Left kidney (tissue), 8 donors: ENCODE measurements around the gene HPS3. TPM values are rescaled to one million over a fixed set of nuclear protein-coding genes. Genes with fewer than 3 reads are reported as not detected.
A peak's percentile ranks its signal among the peaks of the same experiment; 100 is the strongest.
"Not testable (repeated sequence)": the region's sequence is repeated elsewhere in the genome, so short reads cannot be mapped to it uniquely, and the experiment has no call there.

Source experiments
- DNase-seq: peaks from one replicate; pipeline ENCODE4 v3.0.0-alpha.2; 2013
- long read RNA-seq, 8 donors: transcript quantifications; one replicate each; lab custom pipeline, GENCODE V29; 2026
- polyA plus RNA-seq: library from polyadenylated mRNA; unstranded; fragments of 120-200 nt; gene quantifications from one replicate; pipeline ENCODE4 v1.2.1, GENCODE V29; 2013; ENCODE audit not compliant: insufficient read length

Gene HPS3
- 39.6 TPM for polyA plus RNA-seq
- long read RNA-seq, donor 1, full-length matches to known transcripts, result 4 of 4 reads
- long read RNA-seq, donor 1, partial matches to known transcripts, result 0 of 4 reads
- long read RNA-seq, donor 1, other reads (novel, unspliced or antisense), result 0 of 4 reads
- long read RNA-seq, donor 2, partial matches to known transcripts, result 7 of 8 reads
- long read RNA-seq, donor 2, other reads (novel, unspliced or antisense), result 0 of 8 reads
- long read RNA-seq, donor 3, result 0 reads
- long read RNA-seq, donor 4, result 0 reads
- long read RNA-seq, donor 5, full-length matches to known transcripts, result 2 of 8 reads
- long read RNA-seq, donor 5, partial matches to known transcripts, result 6 of 8 reads
- long read RNA-seq, donor 5, other reads (novel, unspliced or antisense), result 0 of 8 reads
- long read RNA-seq, donor 6, result 0 reads
- long read RNA-seq, donor 7, result 0 reads
- long read RNA-seq, donor 8, full-length matches to known transcripts, result 3 of 8 reads
- long read RNA-seq, donor 8, partial matches to known transcripts, result 5 of 8 reads
- long read RNA-seq, donor 8, other reads (novel, unspliced or antisense), result 0 of 8 reads

DNA sequence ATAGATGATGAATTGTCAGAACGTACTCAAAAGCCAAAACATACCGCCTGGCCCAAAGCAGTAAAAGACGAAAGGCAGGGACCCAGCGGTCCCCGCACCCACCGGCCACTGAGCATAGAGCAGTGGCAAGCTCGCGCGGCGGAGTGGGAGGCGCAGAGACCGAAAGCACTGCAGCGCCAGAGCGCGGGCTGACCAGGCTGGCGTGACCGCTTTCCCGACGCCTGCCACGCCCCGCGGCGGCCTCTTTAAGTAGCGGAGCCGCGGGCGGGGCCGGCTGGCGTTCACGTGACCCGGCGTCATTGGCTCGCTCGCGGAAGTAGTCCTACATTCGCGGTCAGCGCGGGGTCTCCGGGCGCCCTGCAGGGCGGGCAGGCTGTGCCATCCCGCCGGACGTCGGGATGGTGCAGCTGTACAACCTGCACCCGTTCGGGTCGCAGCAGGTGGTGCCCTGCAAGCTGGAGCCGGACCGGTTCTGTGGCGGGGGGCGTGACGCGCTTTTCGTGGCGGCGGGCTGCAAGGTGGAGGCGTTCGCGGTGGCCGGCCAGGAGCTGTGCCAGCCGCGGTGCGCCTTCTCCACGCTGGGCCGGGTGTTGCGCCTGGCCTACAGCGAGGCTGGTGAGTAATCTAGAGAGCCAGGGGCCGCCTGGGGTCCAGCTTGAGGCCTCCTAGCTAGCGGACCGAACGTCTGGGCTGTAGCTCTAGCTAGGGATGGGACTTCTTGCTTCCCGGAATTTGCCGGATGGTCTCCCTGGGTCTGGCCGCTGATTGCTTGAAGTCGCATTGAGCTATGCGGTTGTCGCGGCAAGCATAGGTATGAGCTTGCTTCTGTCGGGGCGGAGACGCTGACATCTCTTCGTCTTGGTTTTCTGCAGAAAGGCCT is at the start of gene HPS3:
Gene HPS3, plus strand, starts transcription at position 313 of the 880 bp plus-strand sequence. Its CDS starts 86 bp downstream, at position 399.
- DNase-seq, result peak; percentile 92

DNA sequence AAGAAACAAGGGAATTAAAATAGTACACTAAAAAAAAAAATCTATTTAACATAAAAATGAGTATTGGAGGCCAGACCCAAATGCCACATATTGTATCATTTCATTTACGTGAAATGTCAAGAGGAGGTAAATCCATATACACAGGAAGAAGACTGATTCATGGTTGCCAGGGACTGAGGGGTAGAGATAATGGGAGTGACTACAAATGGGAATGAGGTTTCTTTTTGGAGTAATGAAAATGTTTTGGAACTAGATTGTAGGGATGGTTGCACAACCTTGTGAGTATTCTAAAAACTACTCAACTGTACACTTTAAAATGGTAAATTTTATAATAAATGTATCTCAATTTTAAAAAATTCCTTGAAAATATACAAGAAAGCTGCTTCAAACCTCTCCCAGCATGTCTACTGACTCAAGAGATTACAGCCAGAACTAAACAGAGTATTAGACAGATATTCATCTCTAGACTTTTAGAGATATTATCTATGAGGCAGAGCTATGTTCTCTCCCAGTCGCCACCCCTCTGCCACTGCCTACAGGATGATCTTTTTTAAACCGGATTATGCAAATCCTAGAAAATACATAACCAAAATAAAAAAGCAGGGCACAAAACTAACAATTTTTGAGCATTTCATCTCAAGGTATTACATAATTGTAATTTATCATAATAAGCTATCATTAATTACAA is 49.3 kb upstream of the HPS3 start:
- no peak for DNase-seq

- no peak for DNase-seq
Observed at GRCh38 chr3:149080699-149081091, 48.7 kb upstream of the HPS3 start.

- DNase-seq, result no peak
Observed at GRCh38 chr3:149081772-149082171, 47.7 kb upstream of the HPS3 start.

DNA sequence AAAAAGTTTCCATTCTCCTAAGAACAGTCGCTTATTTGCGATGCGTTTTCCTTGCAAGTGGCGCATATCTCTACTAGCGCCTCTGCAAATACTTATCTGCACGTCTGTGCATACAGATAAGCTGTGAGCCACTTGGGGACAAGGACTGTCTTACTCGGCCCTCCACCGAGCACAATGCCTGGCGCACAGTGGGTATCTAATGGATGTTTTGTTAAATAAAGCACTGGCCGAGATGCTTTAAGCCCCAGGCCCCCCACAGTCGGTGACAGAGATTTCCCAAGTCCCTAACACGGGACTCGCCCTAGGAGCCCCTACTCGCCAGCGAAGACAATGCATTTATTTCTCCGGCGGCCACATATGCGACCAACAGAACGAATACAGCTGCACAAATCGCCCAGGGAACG is 43.6 kb upstream of the HPS3 start:
- DNase-seq, result peak; percentile 33

- peak; percentile 97 for DNase-seq
Observed at GRCh38 chr3:149086232-149086988, 43.0 kb upstream of the HPS3 start, which contains the start of gene HLTF. HLTF (minus strand) TSS chr3:149086533; CDS start chr3:149086336, 197 bp downstream.

DNA sequence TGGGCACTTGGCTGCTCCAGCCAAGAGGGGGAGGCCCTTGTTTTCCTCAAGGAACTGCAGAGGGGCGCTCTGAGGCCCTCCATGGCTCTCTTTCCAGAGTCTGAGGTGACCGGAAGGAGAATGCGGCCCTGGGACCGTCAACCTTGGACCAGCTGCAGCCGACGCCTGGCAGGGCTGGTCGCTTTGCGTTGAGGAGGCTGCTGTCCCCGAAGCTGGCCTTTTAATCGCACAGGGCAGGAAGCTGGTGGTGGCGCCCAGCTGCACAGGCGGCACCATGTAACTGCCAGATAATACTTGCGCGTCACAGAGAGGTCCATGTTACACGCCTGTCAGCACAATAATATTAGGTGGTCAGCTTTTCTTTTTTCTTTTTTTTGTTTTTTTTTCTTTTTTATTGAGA is 42.2 kb upstream of the HPS3 start:
- no peak for DNase-seq

DNA sequence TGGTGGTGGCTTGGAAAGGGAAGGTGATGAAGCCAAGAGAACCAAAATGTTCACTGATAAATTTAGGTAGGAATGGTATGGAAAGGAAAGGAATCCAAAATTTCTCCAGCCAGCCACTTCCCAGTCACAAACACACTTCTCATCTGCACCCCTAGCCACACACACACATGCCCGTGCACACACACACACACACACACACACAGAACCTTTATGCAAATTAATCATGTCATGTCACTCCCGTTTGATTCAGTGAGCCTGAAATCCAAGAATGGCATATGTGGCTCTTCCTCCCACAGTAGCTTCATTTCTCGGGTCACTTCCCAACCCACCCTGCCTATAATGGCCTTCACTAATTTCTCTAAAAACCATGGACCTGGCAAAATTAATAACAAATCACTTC is 40.0 kb upstream of the HPS3 start:
- no peak for DNase-seq

DNA sequence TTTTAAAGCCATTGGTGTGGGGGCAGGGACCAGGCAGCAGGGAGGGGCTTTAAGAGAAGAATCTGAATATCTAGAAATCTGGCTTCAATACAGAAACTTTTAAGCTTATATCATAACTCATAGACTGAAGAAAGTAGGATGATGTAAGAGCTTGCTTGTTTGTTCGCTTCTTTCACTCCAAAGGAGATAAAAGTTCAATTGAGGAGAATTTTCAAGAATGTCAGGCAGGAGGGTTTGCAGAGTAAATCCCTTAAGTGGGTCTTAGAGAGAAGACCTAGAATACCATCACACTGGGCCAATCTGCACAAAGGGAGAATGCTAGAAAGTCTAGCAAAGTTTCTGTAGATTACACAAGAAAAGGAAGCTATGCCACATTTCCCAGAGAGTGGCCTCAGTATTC is 39.0 kb upstream of the HPS3 start:
- DNase-seq, result no peak

DNA sequence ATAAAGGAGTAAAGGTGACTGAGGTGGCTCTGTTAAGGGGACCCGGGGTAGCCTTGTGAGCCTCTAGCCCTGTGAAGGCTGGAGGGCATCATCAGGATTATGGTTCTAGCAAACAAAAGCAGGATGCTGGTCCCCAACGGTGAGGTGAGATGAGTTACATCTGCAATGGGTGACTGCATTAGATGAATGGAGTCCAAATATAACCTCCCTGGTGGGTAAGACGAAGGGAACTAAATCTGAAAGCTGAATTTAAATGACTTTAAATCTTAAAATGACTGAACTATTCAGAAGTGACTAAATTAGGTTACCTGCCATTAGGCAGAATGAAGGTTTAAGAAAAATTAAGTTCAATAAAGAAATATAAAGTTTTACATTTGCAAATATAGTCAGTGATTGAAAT is 38.5 kb upstream of the HPS3 start:
- DNase-seq, result no peak

DNA sequence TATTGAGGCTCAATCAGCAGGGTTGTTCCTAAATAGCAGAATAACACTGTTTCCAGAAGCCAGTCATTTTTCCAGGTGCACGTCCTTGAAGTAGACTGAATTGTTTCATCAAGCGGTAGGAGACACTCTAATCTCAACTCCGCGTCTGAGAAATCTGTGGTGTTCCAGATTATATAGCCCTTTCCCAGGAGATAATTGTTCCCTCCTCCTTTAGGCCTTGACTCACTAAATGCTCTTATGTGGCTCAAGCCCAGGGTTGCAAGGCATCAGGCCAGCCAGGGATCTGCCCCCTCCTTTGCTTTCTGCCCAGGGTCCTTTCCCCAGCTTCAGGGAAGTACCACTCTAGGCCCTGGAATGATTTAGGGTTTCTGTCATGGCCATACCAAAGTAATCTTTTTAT is 37.5 kb upstream of the HPS3 start:
- DNase-seq, result no peak

- no peak for DNase-seq
Observed at GRCh38 chr3:149095487-149095886, 34.0 kb upstream of the HPS3 start.

GRCh38 chr3:149097987-149098386 is 31.5 kb upstream of the HPS3 start:
- not testable (repeated sequence) for DNase-seq

DNA sequence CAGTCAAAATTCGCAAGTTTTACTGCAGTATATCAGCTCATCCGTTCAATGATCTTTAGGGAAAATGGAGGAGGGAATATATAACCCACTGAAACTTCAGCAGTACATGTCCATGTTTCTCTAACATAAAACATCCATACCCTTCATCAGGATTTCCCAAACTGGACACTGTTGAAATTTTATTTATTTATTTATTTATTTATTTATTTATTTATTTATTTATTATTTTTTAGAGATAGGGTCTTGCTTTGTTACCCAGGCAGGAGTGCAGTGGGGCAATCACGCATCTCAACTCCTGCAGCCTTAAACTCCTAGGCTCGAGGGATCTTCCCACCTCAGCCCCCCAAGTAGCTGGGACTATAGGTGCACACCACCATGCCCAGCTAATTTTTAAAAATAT is 28.3 kb upstream of the HPS3 start:
- no peak for DNase-seq

DNA sequence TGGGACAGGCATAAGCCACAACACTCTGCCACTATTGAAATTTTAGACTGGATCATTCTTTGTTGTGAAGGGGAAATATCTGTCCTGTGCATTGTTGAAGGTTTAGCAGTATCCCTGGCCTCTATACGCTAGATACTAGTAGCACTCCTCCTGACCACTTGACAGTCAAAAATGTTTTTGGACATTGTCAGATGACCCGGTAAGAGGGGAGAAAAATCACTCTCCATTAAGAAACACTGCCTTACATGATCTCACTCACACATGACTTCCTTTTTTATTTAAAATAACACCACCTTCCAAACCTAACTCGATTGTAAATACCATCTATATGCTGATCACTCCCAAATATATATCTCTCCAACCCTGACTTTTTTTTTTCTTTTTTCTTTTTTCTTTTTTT is 27.8 kb upstream of the HPS3 start:
- DNase-seq, result no peak

DNA sequence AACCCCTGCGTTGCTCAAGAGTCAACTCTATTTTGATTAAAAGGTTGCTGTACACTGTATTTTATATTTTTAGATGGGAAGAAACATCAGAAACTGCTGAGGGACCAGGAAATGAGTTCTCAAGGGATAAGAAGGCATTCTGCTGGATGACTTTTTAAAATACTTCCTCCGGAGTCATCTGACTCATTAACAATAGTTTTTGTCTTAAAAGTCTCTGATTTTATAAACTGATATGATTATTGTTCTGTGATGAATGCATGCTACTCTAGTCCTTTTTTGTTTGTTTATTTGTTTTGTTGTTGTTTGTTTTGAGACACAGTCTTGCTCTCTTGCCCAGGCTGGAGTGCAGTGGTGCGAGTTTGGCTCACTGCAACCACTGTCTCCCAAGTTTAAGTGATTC is 25.0 kb upstream of the HPS3 start:
- no peak for DNase-seq

- no peak for DNase-seq
Observed at GRCh38 chr3:149114458-149114857, 15.0 kb upstream of the HPS3 start.

DNA sequence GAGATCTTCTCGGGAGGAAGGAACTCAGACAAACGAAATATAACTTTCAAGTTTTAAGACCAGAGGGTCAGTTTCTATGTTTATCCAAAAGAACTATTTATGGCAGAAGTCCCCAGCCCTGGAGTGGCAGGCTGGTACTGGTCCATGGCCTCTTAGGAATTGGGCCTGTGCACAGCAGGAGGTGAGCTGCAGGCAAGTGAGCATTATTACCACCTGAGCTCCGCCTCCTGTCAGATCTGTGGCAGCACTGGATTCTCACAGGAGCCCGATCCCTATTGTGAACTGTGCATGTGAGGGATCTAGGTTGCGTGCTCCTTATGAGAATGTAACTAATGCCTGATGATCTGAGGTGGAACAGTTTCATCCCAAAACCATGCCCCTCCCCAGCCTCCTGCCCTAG is 14.3 kb upstream of the HPS3 start:
- no peak for DNase-seq

- no peak for DNase-seq
Observed at GRCh38 chr3:149118724-149119123, 10.7 kb upstream of the HPS3 start.

GRCh38 chr3:149119466-149119865 is 10.0 kb upstream of the HPS3 start:
- DNase-seq, result no peak
